Measurements from ENCODE around the gene VAMP3. TPM values are rescaled to one million over a fixed set of nuclear protein-coding genes. Genes with fewer than 3 reads are reported as not detected.

The VAMP3 gene
- total RNA-seq, result 82.6 and 94.8 TPM in 2 replicates

GRCh38 chr1:7770997-7771822, at the start of gene VAMP3:
Gene VAMP3 (plus strand): TSS chr1:7771296. CDS start chr1:7771384, 88 bp downstream.

GRCh38 chr1:7783826-7784491, 12.9 kb downstream of the VAMP3 start, which contains the start of gene PER3:
Gene PER3 (plus strand): TSS chr1:7784291. CDS start chr1:7784878, 587 bp downstream.

Other genes with a start within 250 kb of the VAMP3 start
- gene PER3, start 13.0 kb downstream of the VAMP3 start, total RNA-seq, result 0.90 and 2.6 TPM in 2 replicates
- not detected in 2 replicates for gene UTS2, start 81.8 kb downstream of the VAMP3 start, total RNA-seq
- gene TNFRSF9, start 169.5 kb downstream of the VAMP3 start, total RNA-seq, result 0.27 and 0.75 TPM in 2 replicates
- 289 and 292 TPM in 2 replicates for gene PARK7, start 190.4 kb downstream of the VAMP3 start, total RNA-seq